WTC11 (cell line): ENCODE data around the gene TMEM258. TPM values are rescaled to one million over a fixed set of nuclear protein-coding genes. Genes with fewer than 3 reads are reported as not detected.

Experiments
- ATAC-seq: fragments of 200-7000 bp; cut with Tn5 transposase; 2 replicates; pipeline ENCODE4 v1.10.0; 2021; ENCODE audit warnings: mild to moderate bottlenecking, moderate library complexity
- CTCF ChIA-PET: fragments of 300-600 bp; sonication (Branson Sonifier 250); formaldehyde crosslinking; loops from one replicate; lab custom pipeline; 2021; ENCODE audit warnings: antibody characterized with exemption; lab: Charles Lee
- POLR2A ChIA-PET: fragments of 350-600 bp; sonication (Branson Sonifier 250); formaldehyde crosslinking; loops from one replicate; lab custom pipeline; 2021; ENCODE audit warnings: antibody characterized with exemption; lab: Charles Lee
- DNase-seq: peaks from one replicate; pipeline ENCODE4 v3.0.0; 2021; ENCODE audit warnings: low spot score
- H3K27ac Mint-ChIP-seq: 2 replicates; pipeline ENCODE4 v1.8.0; 2021; ENCODE audit warnings: mixed read lengths
- H3K27me3 Mint-ChIP-seq: 2 replicates; pipeline ENCODE4 v1.8.0; 2021; ENCODE audit warnings: low read depth, mild to moderate bottlenecking, moderate library complexity, mixed read lengths
- H3K36me3 Mint-ChIP-seq: 2 replicates; pipeline ENCODE4 v1.8.0; 2021; ENCODE audit warnings: mixed read lengths
- H3K4me1 Mint-ChIP-seq: 2 replicates; pipeline ENCODE4 v1.8.0; 2022; ENCODE audit warnings: mixed read lengths
- H3K4me3 Mint-ChIP-seq: 2 replicates; pipeline ENCODE4 v1.8.0; 2021; ENCODE audit warnings: mild to moderate bottlenecking, moderate library complexity, mixed read lengths
- H3K9me3 Mint-ChIP-seq: 2 replicates; pipeline ENCODE4 v1.8.0; 2021; ENCODE audit warnings: mixed read lengths
- ELF4 ChIP-seq: sonication (generic); formaldehyde crosslinking; IDR thresholded peaks from 2 replicates; pipeline ENCODE4 v1.8.1; 2022; ENCODE audit warnings: low read depth, mild to moderate bottlenecking, moderate library complexity, missing genetic modification reagents
- EMX1 ChIP-seq: fragments of 250-450 bp; sonication (Bioruptor Pico); IDR thresholded peaks from 2 replicates; pipeline ENCODE4 v1.8.0; 2021; ENCODE audit warnings: mild to moderate bottlenecking
- FOXP1 ChIP-seq: sonication (generic); formaldehyde crosslinking; IDR thresholded peaks from 2 replicates; pipeline ENCODE4 v1.8.0; 2022; ENCODE audit warnings: missing genetic modification reagents, mild to moderate bottlenecking, moderate library complexity, borderline replicate concordance
- KAT7 ChIP-seq: sonication (generic); formaldehyde crosslinking; IDR thresholded peaks from 2 replicates; pipeline ENCODE4 v1.8.1; 2023; ENCODE audit warnings: missing genetic modification reagents, mild to moderate bottlenecking, borderline replicate concordance
- MXD4 ChIP-seq: fragments of 250-450 bp; sonication (Bioruptor Pico); IDR thresholded peaks from 2 replicates; pipeline ENCODE4 v1.8.0; 2021; ENCODE audit warnings: mild to moderate bottlenecking, moderate library complexity, borderline replicate concordance
- NFATC4 ChIP-seq: fragments of 250-450 bp; sonication (Bioruptor Pico); IDR thresholded peaks from 2 replicates; pipeline ENCODE4 v1.9.0; 2021; ENCODE audit warnings: mild to moderate bottlenecking
- SP1 ChIP-seq: sonication (generic); formaldehyde crosslinking; conservative IDR thresholded peaks from 2 replicates; pipeline ENCODE4 v1.8.1; 2022; ENCODE audit warnings: missing genetic modification reagents
- TCF7 ChIP-seq: sonication (generic); formaldehyde crosslinking; IDR thresholded peaks from 2 replicates; pipeline ENCODE4 v1.8.0; 2022; ENCODE audit warnings: mild to moderate bottlenecking, low read depth, missing genetic modification reagents, moderate library complexity
- TEAD1 ChIP-seq: sonication (generic); formaldehyde crosslinking; IDR thresholded peaks from 2 replicates; pipeline ENCODE4 v1.8.0; 2022; ENCODE audit warnings: mild to moderate bottlenecking, missing genetic modification reagents
- TP53 ChIP-seq: sonication (generic); formaldehyde crosslinking; IDR thresholded peaks from 2 replicates; pipeline ENCODE4 v1.8.1; 2023; ENCODE audit warnings: mild to moderate bottlenecking, missing genetic modification reagents
- ZBTB21 ChIP-seq: sonication (generic); formaldehyde crosslinking; IDR thresholded peaks from 2 replicates; pipeline ENCODE4 v1.8.1; 2023; ENCODE audit warnings: mild to moderate bottlenecking, missing genetic modification reagents, borderline replicate concordance
- ZNF232 ChIP-seq: sonication (generic); formaldehyde crosslinking; IDR thresholded peaks from 2 replicates; pipeline ENCODE4 v1.8.0; 2022; ENCODE audit warnings: mild to moderate bottlenecking, missing genetic modification reagents
- total RNA-seq: library from RNA; stranded (reverse); gene quantifications from 3 replicates; pipeline ENCODE4 v1.2.3, GENCODE V29; 2021
- TF ChIP-seq, protein P1 (sequence below): sonication (generic); formaldehyde crosslinking; IDR thresholded peaks from 2 replicates; pipeline ENCODE4 v1.8.0; 2023; ENCODE audit warnings: mild to moderate bottlenecking, missing genetic modification reagents
- TF ChIP-seq, protein P2 (sequence below): fragments of 250-450 bp; sonication (Bioruptor Pico); IDR thresholded peaks from 2 replicates; pipeline ENCODE4 v1.8.0; 2021; ENCODE audit warnings: mild to moderate bottlenecking
- TF ChIP-seq, protein P3 (sequence below): sonication (generic); formaldehyde crosslinking; IDR thresholded peaks from 2 replicates; pipeline ENCODE4 v1.8.1; 2023; ENCODE audit warnings: mild to moderate bottlenecking, missing genetic modification reagents
- TF ChIP-seq, protein P4 (sequence below): sonication (generic); formaldehyde crosslinking; IDR thresholded peaks from 2 replicates; pipeline ENCODE4 v1.8.1; 2022; ENCODE audit warnings: mild to moderate bottlenecking, moderate library complexity, missing genetic modification reagents
- TF ChIP-seq, protein P5 (sequence below): sonication (generic); formaldehyde crosslinking; conservative IDR thresholded peaks from 2 replicates; pipeline ENCODE4 v1.8.1; 2022; ENCODE audit warnings: mild to moderate bottlenecking, missing genetic modification reagents
- TF ChIP-seq, protein P6 (sequence below): sonication (generic); formaldehyde crosslinking; IDR thresholded peaks from 2 replicates; pipeline ENCODE4 v1.8.0; 2022; ENCODE audit warnings: mild to moderate bottlenecking, missing genetic modification reagents
- TF ChIP-seq, protein P7 (sequence below): sonication (generic); formaldehyde crosslinking; IDR thresholded peaks from 2 replicates; pipeline ENCODE4 v1.8.1; 2023; ENCODE audit warnings: mild to moderate bottlenecking, moderate library complexity, missing genetic modification reagents
- TF ChIP-seq, protein P8 (sequence below): fragments of 250-450 bp; sonication (Bioruptor Pico); IDR thresholded peaks from 2 replicates; pipeline ENCODE4 v1.9.0; 2021; ENCODE audit warnings: moderate library complexity, mild to moderate bottlenecking, inconsistent platforms, borderline replicate concordance

Gene TMEM258
- total RNA-seq, 1 experiment from 2014 or later: 175 TPM

DNA sequence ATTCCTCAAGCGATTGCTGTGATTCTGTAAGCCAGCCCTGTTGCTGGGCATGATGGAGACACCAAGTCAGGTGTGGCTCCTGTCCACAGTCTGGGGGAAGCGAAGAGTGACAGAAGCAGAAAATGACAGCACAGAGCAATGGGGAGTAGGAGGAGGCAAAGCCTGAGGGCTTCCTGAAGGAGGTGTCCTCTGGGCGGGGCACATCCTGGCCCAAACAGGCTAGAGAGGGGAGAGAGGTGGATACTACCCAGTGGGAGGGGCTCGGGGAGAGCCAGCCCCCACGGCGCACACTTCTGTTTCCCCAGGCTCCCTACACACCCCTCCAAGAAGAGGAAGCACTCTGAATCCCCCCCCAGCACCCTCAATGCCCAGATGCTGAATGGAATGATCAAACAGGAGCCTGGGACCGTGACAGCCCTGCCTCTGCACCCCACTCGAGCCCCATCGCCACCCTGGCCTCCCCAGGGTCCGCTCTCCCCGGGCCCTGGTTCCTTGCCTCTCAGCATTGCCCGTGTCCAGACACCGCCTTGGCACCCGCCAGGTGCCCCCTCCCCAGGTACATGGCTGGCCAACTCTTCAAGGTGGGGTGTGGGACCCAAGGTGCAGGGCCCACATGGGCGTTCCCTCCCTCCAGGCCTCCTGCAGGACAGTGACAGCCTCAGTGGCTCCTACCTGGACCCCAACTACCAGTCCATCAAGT lies 21.1 kb downstream of the TMEM258 start:
- Mint-ChIP-seq H3K9me3 (no peaks in the 10 kb centered on the region), H3K4me1 (peaks cover 10% of the 10 kb centered on the region), H3K36me3 (no peaks in the 10 kb centered on the region), H3K27me3 (no peaks in the 10 kb centered on the region)
- no peak for DNase-seq
- POLR2A ChIA-PET: no interaction called here
- CTCF ChIA-PET: interaction anchor here (1.2 to 10.0 kb wide), 3 partner anchors 17 to 38 kb away, joined by 5 to 106 read pairs (median 7); no protein-coding TSS in a partner anchor
- TF ChIP-seq TP53 (CRISPR knock-in tag) (no peak), KAT7 (CRISPR knock-in tag) (no peak), ELF4 (no peak), ZBTB21 (CRISPR knock-in tag) (no peak), FOXP1 (CRISPR knock-in tag) (no peak), SP1 (CRISPR knock-in tag) (no peak), NFATC4 (no peak), EMX1 (CRISPR knock-in tag) (no peak), ZNF232 (CRISPR knock-in tag) (no peak)
- TF ChIP-seq, protein P1, sequence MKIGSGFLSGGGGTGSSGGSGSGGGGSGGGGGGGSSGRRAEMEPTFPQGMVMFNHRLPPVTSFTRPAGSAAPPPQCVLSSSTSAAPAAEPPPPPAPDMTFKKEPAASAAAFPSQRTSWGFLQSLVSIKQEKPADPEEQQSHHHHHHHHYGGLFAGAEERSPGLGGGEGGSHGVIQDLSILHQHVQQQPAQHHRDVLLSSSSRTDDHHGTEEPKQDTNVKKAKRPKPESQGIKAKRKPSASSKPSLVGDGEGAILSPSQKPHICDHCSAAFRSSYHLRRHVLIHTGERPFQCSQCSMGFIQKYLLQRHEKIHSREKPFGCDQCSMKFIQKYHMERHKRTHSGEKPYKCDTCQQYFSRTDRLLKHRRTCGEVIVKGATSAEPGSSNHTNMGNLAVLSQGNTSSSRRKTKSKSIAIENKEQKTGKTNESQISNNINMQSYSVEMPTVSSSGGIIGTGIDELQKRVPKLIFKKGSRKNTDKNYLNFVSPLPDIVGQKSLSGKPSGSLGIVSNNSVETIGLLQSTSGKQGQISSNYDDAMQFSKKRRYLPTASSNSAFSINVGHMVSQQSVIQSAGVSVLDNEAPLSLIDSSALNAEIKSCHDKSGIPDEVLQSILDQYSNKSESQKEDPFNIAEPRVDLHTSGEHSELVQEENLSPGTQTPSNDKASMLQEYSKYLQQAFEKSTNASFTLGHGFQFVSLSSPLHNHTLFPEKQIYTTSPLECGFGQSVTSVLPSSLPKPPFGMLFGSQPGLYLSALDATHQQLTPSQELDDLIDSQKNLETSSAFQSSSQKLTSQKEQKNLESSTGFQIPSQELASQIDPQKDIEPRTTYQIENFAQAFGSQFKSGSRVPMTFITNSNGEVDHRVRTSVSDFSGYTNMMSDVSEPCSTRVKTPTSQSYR (CRISPR knock-in tag): no peak
- TF ChIP-seq, protein P2, sequence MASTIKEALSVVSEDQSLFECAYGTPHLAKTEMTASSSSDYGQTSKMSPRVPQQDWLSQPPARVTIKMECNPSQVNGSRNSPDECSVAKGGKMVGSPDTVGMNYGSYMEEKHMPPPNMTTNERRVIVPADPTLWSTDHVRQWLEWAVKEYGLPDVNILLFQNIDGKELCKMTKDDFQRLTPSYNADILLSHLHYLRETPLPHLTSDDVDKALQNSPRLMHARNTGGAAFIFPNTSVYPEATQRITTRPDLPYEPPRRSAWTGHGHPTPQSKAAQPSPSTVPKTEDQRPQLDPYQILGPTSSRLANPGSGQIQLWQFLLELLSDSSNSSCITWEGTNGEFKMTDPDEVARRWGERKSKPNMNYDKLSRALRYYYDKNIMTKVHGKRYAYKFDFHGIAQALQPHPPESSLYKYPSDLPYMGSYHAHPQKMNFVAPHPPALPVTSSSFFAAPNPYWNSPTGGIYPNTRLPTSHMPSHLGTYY (CRISPR knock-in tag): no peak
- TF ChIP-seq, protein P3, sequence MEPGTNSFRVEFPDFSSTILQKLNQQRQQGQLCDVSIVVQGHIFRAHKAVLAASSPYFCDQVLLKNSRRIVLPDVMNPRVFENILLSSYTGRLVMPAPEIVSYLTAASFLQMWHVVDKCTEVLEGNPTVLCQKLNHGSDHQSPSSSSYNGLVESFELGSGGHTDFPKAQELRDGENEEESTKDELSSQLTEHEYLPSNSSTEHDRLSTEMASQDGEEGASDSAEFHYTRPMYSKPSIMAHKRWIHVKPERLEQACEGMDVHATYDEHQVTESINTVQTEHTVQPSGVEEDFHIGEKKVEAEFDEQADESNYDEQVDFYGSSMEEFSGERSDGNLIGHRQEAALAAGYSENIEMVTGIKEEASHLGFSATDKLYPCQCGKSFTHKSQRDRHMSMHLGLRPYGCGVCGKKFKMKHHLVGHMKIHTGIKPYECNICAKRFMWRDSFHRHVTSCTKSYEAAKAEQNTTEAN: no peak
- TF ChIP-seq, protein P4, sequence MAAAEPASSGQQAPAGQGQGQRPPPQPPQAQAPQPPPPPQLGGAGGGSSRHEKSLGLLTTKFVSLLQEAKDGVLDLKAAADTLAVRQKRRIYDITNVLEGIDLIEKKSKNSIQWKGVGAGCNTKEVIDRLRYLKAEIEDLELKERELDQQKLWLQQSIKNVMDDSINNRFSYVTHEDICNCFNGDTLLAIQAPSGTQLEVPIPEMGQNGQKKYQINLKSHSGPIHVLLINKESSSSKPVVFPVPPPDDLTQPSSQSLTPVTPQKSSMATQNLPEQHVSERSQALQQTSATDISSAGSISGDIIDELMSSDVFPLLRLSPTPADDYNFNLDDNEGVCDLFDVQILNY (CRISPR knock-in tag): no peak
- TF ChIP-seq, protein P5, sequence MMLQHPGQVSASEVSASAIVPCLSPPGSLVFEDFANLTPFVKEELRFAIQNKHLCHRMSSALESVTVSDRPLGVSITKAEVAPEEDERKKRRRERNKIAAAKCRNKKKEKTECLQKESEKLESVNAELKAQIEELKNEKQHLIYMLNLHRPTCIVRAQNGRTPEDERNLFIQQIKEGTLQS (CRISPR knock-in tag): no peak
- TF ChIP-seq, all 79 proteins: peak for 0
- peak; percentile 38 for ATAC-seq
- Mint-ChIP-seq H3K4me3 (no peak overlapping the region), H3K27ac (no peak overlapping the region)

DNA sequence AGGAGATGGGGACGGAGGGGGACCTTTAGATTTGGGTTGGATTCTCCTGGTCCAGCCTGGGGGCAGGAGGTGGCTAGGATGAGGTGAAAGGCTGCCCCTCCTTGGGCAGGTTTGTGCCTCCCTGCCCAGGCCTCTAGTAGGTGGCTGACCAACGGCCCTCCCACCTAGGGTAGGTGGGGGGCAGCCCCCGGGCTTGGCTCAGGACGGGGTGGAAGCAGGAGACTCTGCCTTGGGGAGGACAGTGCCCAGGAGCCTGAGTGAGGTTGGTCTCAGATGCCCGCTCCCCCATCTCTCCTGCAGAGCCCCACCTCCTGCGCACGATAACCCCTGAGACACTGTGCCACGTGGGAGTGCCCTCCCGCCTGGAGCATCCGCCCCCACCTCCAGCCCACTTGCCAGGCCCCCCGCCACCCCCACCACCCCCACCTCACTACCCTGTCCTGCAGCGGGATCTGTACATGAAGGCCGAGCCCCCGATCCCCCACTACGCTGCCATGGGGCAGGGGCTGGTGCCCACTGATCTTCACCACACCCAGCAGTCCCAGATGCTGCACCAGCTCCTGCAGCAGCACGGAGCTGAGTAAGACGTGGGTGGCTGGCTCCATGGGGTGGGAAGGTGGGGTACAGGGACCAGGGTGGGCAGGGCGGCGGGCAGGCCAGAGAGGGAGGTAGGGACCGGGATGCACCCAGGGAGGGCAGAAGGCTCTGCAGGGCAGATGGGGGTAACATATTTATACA lies 22.3 kb downstream of the TMEM258 start:
- Mint-ChIP-seq H3K27me3 (no peaks in the 10 kb centered on the region), H3K9me3 (no peaks in the 10 kb centered on the region), H3K4me1 (peaks cover 9% of the 10 kb centered on the region), H3K4me3 (no peak overlapping the region), H3K27ac (no peak overlapping the region), H3K36me3 (no peaks in the 10 kb centered on the region)
- ChIA-PET POLR2A (interaction anchor here (0.6 kb wide), 1 partner anchor 97 kb away, joined by 5 read pairs; no protein-coding TSS in a partner anchor), CTCF (interaction anchor here (0.7 to 6.3 kb wide), 4 partner anchors 17 to 42 kb away, joined by 3 to 42 read pairs (median 4); partner anchors contain the start of gene MYRF)
- DNase-seq (no peak), ATAC-seq (no peak)
- TF ChIP-seq, protein P6, sequence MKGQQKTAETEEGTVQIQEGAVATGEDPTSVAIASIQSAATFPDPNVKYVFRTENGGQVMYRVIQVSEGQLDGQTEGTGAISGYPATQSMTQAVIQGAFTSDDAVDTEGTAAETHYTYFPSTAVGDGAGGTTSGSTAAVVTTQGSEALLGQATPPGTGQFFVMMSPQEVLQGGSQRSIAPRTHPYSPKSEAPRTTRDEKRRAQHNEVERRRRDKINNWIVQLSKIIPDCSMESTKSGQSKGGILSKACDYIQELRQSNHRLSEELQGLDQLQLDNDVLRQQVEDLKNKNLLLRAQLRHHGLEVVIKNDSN (CRISPR knock-in tag): no peak
- TF ChIP-seq TEAD1 (CRISPR knock-in tag) (no peak), TCF7 (CRISPR knock-in tag) (no peak), SP1 (CRISPR knock-in tag) (no peak), MXD4 (CRISPR knock-in tag) (no peak)
- TF ChIP-seq, protein P7, sequence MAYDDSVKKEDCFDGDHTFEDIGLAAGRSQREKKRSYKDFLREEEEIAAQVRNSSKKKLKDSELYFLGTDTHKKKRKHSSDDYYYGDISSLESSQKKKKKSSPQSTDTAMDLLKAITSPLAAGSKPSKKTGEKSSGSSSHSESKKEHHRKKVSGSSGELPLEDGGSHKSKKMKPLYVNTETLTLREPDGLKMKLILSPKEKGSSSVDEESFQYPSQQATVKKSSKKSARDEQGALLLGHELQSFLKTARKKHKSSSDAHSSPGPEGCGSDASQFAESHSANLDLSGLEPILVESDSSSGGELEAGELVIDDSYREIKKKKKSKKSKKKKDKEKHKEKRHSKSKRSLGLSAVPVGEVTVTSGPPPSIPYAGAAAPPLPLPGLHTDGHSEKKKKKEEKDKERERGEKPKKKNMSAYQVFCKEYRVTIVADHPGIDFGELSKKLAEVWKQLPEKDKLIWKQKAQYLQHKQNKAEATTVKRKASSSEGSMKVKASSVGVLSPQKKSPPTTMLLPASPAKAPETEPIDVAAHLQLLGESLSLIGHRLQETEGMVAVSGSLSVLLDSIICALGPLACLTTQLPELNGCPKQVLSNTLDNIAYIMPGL (CRISPR knock-in tag): no peak
- TF ChIP-seq, protein P8, sequence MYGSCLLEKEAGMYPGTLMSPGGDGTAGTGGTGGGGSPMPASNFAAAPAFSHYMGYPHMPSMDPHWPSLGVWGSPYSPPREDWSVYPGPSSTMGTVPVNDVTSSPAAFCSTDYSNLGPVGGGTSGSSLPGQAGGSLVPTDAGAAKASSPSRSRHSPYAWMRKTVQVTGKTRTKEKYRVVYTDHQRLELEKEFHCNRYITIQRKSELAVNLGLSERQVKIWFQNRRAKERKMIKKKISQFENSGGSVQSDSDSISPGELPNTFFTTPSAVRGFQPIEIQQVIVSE (CRISPR knock-in tag): no peak
